Astrocyte (in vitro differentiated cells and primary cell): ENCODE data around the gene ADCK1.

Source experiments
- CTCF ChIP-seq: IDR thresholded peaks from 2 replicates; pipeline ENCODE4 v1.5.1; 2011; ENCODE audit warnings: low read depth, mild to moderate bottlenecking, inconsistent platforms, low read length, moderate library complexity; ENCODE audit not compliant: insufficient read depth
- EZH2 ChIP-seq: IDR thresholded peaks from 2 replicates; pipeline ENCODE4 v1.6.1; 2012; ENCODE audit warnings: mild to moderate bottlenecking, low read length, inconsistent platforms; ENCODE audit not compliant: insufficient read depth

GRCh38 chr14:77838831-77839511 is 39.1 kb downstream of the ADCK1 start:
- no peak for TF ChIP-seq CTCF
- no peak for TF ChIP-seq EZH2
